ENCODE data around the gene LRRC71. TPM values are rescaled to one million over a fixed set of nuclear protein-coding genes. Genes with fewer than 3 reads are reported as not detected.
A peak's percentile ranks its signal among the peaks of the same experiment; 100 is the strongest.

Gene LRRC71
- total RNA-seq, 1 experiment from 2014 or later, result not detected

DNA sequence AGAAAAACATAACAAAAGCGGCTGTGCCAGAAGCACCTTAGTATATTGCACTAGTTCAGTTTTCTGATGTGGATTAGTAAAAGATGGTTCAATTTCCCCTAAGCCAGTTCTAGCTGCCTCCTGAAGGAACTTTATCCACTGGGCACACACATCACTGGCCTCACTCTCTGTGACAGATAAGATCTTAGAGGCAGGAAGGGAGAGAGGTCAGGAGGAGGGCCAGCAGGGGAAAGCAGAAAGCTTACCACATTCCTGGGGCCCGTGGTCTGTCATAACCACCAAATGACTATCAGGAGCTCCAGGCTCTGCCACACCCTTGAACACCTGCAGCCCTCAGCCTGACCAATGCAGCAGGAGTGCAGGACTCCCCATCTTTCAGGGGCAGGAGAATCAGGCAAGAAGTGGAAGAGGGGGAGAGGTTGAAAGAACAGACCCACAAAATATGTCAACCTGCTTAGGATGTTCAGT lies 37.8 kb downstream of the LRRC71 start:
- CTCF ChIA-PET, result interaction anchor here (0.6 to 2.4 kb wide), 3 partner anchors 10 to 338 kb away, joined by 4 to 11 read pairs (median 8); no protein-coding TSS in a partner anchor
- peaks cover 23% of the 10 kb centered on the region for H3K36me3 Mint-ChIP-seq (ENCODE audit: insufficient read depth, unreplicated experiment)

DNA sequence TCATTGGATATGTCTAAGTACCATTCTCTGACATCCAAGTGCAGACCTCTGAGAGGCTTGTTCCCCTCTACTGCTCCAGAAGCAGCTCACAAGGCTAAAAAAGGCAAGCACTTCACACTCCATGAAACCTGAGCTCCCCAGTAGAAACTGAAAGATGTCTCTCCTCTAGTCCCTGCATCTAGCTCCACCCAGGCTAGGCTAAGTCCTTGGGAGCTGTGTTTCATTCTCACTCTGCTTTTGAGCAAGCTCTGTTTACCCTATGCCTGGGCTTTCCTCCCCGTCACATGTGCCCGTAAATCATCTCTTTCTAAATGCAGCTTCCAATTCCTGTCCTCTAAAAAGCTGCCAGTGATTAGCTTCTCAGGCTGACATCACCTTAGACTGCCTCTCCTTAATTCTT lies 39.0 kb downstream of the LRRC71 start:
- BruUV-seq (replicated peaks), result no TSS peak
- CTCF ChIA-PET, result interaction anchor here (0.6 to 1.2 kb wide), 3 partner anchors 31 to 807 kb away, joined by 4 read pairs; no protein-coding TSS in a partner anchor
- H3K27me3 Mint-ChIP-seq (ENCODE audit: unreplicated experiment), result no peaks in the 10 kb centered on the region
- peaks cover 23% of the 10 kb centered on the region for H3K36me3 Mint-ChIP-seq (ENCODE audit: insufficient read depth, unreplicated experiment)
- intact Hi-C loops (cut with micrococcal nuclease; ENCODE audit: unreplicated experiment), result no loop called here
- H3K4me3 Mint-ChIP-seq (ENCODE audit: low read depth, unreplicated experiment), result no peak overlapping the region
- H3K9me3 Mint-ChIP-seq (ENCODE audit: low read depth, unreplicated experiment), result no peaks in the 10 kb centered on the region
- no peak overlapping the region for H3K27ac Mint-ChIP-seq (ENCODE audit: unreplicated experiment)
- TF ChIP-seq, protein P1, sequence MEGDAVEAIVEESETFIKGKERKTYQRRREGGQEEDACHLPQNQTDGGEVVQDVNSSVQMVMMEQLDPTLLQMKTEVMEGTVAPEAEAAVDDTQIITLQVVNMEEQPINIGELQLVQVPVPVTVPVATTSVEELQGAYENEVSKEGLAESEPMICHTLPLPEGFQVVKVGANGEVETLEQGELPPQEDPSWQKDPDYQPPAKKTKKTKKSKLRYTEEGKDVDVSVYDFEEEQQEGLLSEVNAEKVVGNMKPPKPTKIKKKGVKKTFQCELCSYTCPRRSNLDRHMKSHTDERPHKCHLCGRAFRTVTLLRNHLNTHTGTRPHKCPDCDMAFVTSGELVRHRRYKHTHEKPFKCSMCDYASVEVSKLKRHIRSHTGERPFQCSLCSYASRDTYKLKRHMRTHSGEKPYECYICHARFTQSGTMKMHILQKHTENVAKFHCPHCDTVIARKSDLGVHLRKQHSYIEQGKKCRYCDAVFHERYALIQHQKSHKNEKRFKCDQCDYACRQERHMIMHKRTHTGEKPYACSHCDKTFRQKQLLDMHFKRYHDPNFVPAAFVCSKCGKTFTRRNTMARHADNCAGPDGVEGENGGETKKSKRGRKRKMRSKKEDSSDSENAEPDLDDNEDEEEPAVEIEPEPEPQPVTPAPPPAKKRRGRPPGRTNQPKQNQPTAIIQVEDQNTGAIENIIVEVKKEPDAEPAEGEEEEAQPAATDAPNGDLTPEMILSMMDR (IDR thresholded peaks at IDR 0.05; ENCODE audit: unreplicated experiment), result no peak
- DNase-seq, result no peak
- H3K4me1 Mint-ChIP-seq (ENCODE audit: low read depth, unreplicated experiment), result peaks cover 11% of the 10 kb centered on the region

More for the DNA sequence above, 37.8 kb downstream of the LRRC71 start:
- BruUV-seq (replicated peaks), result no TSS peak
- Mint-ChIP-seq H3K4me1 (ENCODE audit: low read depth, unreplicated experiment) (peaks cover 11% of the 10 kb centered on the region), H3K27me3 (ENCODE audit: unreplicated experiment) (no peaks in the 10 kb centered on the region), H3K27ac (ENCODE audit: unreplicated experiment) (no peak overlapping the region), H3K4me3 (ENCODE audit: low read depth, unreplicated experiment) (no peak overlapping the region), H3K9me3 (ENCODE audit: low read depth, unreplicated experiment) (no peaks in the 10 kb centered on the region)
- TF ChIP-seq, protein P1 (IDR thresholded peaks at IDR 0.05; ENCODE audit: unreplicated experiment), result no peak
- intact Hi-C loops (cut with micrococcal nuclease; ENCODE audit: unreplicated experiment), result no loop called here
- no peak for DNase-seq

DNA sequence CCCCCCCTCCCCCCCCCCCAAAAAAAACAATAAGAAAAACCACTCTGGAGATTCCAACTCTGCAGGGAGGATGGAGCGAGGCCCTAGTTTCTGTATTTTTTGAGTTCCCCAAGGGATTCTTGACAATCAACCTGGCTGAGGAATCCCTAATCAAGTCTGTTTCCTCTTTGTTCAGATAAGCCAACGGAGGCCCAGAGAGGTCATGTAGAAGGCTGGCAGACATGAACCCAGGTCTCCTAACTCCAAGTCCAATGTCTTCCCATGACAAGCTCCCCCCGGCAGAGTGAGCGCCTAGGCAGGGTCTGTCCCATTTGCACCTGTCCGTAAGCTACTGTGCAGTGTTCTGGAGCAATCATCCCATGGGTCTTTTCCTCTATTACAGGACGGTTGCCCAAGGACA lies 39.5 kb downstream of the LRRC71 start:
- Mint-ChIP-seq H3K27me3 (ENCODE audit: unreplicated experiment) (no peaks in the 10 kb centered on the region), H3K4me3 (ENCODE audit: low read depth, unreplicated experiment) (no peak overlapping the region), H3K9me3 (ENCODE audit: low read depth, unreplicated experiment) (no peaks in the 10 kb centered on the region), H3K27ac (ENCODE audit: unreplicated experiment) (no peak overlapping the region), H3K36me3 (ENCODE audit: insufficient read depth, unreplicated experiment) (peaks cover 23% of the 10 kb centered on the region), H3K4me1 (ENCODE audit: low read depth, unreplicated experiment) (peaks cover 11% of the 10 kb centered on the region)
- intact Hi-C loops (cut with micrococcal nuclease; ENCODE audit: unreplicated experiment), result no loop called here
- TF ChIP-seq, protein P1 (IDR thresholded peaks at IDR 0.05; ENCODE audit: unreplicated experiment), result no peak
- no TSS peak for BruUV-seq (replicated peaks)
- DNase-seq, result no peak
- CTCF ChIA-PET, result interaction anchor here (1.2 kb wide), 1 partner anchor 32 kb away, joined by 4 read pairs; no protein-coding TSS in a partner anchor

DNA sequence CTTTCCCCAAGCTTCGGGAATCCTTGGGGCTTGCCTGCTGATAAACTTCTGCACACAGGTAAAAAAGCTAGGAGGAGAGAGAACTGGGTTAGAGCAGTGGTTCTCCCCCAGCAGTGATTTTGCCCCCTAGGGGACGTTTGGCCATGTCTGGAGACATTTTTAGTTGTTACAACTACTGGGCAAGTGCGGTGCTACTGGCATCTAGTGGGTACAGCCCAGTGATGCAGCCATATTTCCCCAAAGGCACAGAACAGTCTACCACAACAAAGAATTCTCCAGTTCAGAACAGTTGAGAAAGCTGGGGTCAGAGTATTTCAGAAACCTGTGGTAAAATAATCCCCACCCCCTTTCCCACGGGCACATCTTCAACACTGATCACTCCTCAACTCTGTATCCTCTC lies 41.3 kb downstream of the LRRC71 start:
- DNase-seq, result peak; percentile 27
- no peaks in the 10 kb centered on the region for H3K27me3 Mint-ChIP-seq (ENCODE audit: unreplicated experiment)
- no peak overlapping the region for H3K4me3 Mint-ChIP-seq (ENCODE audit: low read depth, unreplicated experiment)
- TF ChIP-seq, protein P1 (IDR thresholded peaks at IDR 0.05; ENCODE audit: unreplicated experiment), result peak; percentile 20
- H3K27ac Mint-ChIP-seq (ENCODE audit: unreplicated experiment), result no peak overlapping the region
- no peaks in the 10 kb centered on the region for H3K9me3 Mint-ChIP-seq (ENCODE audit: low read depth, unreplicated experiment)
- peaks cover 17% of the 10 kb centered on the region for H3K36me3 Mint-ChIP-seq (ENCODE audit: insufficient read depth, unreplicated experiment)
- no TSS peak for BruUV-seq (replicated peaks)
- CTCF ChIA-PET, result no interaction called here
- peaks cover 11% of the 10 kb centered on the region for H3K4me1 Mint-ChIP-seq (ENCODE audit: low read depth, unreplicated experiment)
- intact Hi-C loops (cut with micrococcal nuclease; ENCODE audit: unreplicated experiment), result no loop called here

Data from Calu3 (cell line).